Measurements from ENCODE around the gene CPSF3.
"Not testable (repeated sequence)": the region's sequence is repeated elsewhere in the genome, so short reads cannot be mapped to it uniquely, and the experiment has no call there.

Gene CPSF3

DNA sequence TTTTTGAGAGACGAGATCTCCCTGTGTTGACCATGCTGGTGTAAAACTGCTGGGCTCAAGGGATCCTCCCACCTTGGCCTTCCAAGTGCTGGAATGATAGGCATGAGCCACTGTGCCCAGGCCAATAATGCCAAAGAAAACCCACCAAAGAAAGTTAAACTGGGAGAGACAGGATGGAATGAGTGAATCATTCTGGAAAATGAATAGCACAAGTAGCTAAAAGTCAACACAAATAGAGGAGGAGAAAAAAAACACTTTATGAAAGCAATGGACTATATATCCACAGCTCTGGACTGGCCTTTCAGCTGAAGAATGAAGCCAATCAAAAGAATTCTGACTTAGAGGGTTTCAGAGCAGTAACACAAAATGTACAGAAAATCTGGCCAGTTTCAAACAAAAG, 74.8 kb downstream of the CPSF3 start:
- in situ Hi-C loops (cut with HindIII; ENCODE audit: low sequenced_read_pairs), result no loop called here

GRCh38 chr2:9508931-9509330, 85.5 kb downstream of the CPSF3 start:
- in situ Hi-C loops (cut with HindIII; ENCODE audit: low sequenced_read_pairs), result no loop called here

DNA sequence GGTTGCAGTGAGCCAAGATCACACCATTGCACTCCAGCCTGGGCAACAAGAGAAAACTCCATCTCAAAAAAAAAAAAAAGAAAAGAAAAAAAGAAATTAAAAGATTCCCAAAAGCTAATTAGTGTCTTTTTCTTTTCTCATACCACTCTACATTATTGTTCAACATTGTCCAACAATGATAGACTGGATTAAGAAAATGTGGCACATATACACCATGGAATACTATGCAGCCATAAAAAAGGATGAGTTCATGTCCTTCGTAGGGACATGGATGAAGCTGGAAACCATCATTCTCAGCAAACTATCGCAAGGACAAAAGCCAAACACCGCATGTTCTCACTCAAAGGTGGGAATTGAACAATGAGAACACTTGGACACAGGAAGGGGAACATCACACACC, 90.5 kb downstream of the CPSF3 start:
- in situ Hi-C loops (cut with HindIII; ENCODE audit: low sequenced_read_pairs), result not testable (repeated sequence)

DNA sequence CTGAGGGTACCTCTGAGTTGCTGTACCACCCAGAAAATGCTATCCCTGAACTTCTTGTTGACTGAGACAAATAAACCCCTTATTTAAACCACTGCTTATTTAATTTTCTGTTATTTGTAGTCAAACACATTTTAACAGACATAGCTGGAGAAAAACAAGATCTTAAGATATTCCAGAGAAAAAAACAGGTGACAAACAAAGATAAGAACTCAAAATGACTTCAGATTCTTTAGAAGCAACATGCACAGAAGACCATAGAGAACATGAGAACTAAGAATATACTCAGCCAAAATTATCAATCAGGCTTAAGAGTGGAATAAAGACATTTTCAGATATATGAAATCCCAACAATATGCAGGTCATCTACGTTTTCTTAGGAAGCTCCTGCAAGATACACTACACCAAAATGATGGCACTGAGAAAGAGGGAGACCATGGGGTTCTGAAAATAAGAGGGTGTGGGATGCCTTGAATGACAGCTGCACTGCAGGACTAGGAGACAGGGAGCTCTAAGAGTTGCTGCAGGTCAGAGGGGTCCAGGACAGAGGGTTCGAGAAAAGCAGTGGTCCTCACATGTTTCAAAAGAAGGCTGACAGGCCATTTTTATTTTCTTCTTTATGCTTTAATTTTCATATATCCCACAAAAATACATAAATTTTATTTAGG, 93.8 kb downstream of the CPSF3 start:
- in situ Hi-C loops (cut with HindIII; ENCODE audit: low sequenced_read_pairs), result no loop called here

DNA sequence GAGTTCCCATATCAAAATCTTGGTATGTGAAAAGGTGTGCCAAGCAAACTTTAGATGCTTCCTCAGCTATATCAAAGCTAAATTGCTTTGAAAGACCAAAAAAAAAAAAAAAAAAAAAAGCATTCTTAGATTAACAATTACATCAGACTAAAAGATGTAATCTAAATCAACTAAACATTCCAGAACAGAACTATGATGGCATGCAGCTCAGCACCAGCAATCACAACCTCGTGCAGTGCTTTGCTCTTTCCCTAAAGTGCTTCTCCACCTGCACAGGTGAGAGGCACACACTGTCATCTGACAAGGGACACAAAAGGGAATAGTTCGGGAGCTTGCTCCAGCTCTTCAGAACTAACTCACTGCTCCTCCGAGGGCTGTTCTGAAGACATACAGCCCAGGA, 94.7 kb downstream of the CPSF3 start:
- in situ Hi-C loops (cut with HindIII; ENCODE audit: low sequenced_read_pairs), result no loop called here

- in situ Hi-C loops (cut with HindIII; ENCODE audit: low sequenced_read_pairs), result no loop called here
These were observed 95.3 kb downstream of the CPSF3 start for GRCh38 chr2:9518780-9519179.

GRCh38 chr2:9519250-9519649, 95.8 kb downstream of the CPSF3 start:
- in situ Hi-C loops (cut with HindIII; ENCODE audit: low sequenced_read_pairs), result no loop called here

Measured in DLD1 (cell line).